ENCODE results near the gene ZCCHC24. TPM values are rescaled to one million over a fixed set of nuclear protein-coding genes. Genes with fewer than 3 reads are reported as not detected.

Gene ZCCHC24
- total and polyA plus RNA-seq, 2 donors (not counting 3 experiments of a cell fraction or from before 2014, with no cell fraction given): 5.2 to 8.4 TPM

GRCh38 chr10:79492256-79492655 is 46.8 kb upstream of the ZCCHC24 start:
- Histone ChIP-seq H3K36me3 (ENCODE audit: control insufficient read depth in 2 of 2, extremely low read depth in 1 of 2, insufficient read depth in 2 of 2, low read length in 2 of 2) (no peaks in the 10 kb centered on the region), H3K9me1 (replicated peaks; ENCODE audit: control insufficient read depth, extremely low read depth, insufficient read depth, low read length) (no peaks in the 10 kb centered on the region), H3K79me2 (ENCODE audit: control insufficient read depth, insufficient read depth, low read length) (no peaks in the 10 kb centered on the region), H3K4me1 (ENCODE audit: control insufficient read depth, extremely low read depth, insufficient read depth, low read length) (no peaks in the 10 kb centered on the region), H3K4me2 (ENCODE audit: insufficient read depth, low read length) (no peak overlapping the region), H3K9me3 (replicated peaks; ENCODE audit: control insufficient read depth, insufficient read depth, low read length) (no peaks in the 10 kb centered on the region), H3K4me3 (replicated peaks in 1 of 3; ENCODE audit: insufficient read depth in 1 of 3, low read depth in 1 of 3, low read length in 3 of 3) (no peak overlapping the region), H2AFZ (ENCODE audit: low read depth, low read length) (no peak overlapping the region), H3K9ac (replicated peaks; ENCODE audit: extremely low read depth, insufficient read depth, low read length) (no peak overlapping the region), H3K27me3 (ENCODE audit: control insufficient read depth in 2 of 2, insufficient read depth in 2 of 2, low read length in 2 of 2) (peaks cover 3 to 9% of the 10 kb centered on the region in 2 experiments), H4K20me1 (replicated peaks; ENCODE audit: control insufficient read depth, extremely low read depth, insufficient read depth, low read length) (no peaks in the 10 kb centered on the region), H3K27ac (ENCODE audit: insufficient read depth, low read depth, low read length) (no peak overlapping the region)
- BruUV-seq (replicated peaks): no TSS peak
- dilution Hi-C loops (cut with MboI; ENCODE audit: extremely low pct_ligation_motif_present, low sequenced_read_pairs): no loop called here
- TF ChIP-seq MAX (IDR thresholded peaks at IDR 0.05; ENCODE audit: insufficient read depth, insufficient read length) (no peak), CTCF (IDR thresholded peaks at IDR 0.05; ENCODE audit: extremely low read depth in 1 of 2, insufficient read depth in 1 of 2, low read depth in 1 of 2, low read length in 2 of 2) (no peak), MYC (IDR thresholded peaks at IDR 0.05; ENCODE audit: low read depth, low read length) (no peak), GATA2 (IDR thresholded peaks at IDR 0.05; ENCODE audit: insufficient read depth, insufficient read length, low read depth, low read length) (no peak), POLR2A (IDR thresholded peaks at IDR 0.05; ENCODE audit: low read depth, low read length) (no peak), POLR2AphosphoS5 (IDR thresholded peaks at IDR 0.05; ENCODE audit: insufficient read depth, low read depth, low read length) (no peak), JUN (IDR thresholded peaks at IDR 0.05; ENCODE audit: borderline replicate concordance, insufficient read depth, insufficient read length, low read depth) (no peak), EZH2 (IDR thresholded peaks at IDR 0.05; ENCODE audit: borderline replicate concordance, low read depth, low read length, severe bottlenecking) (no peak), FOS (IDR thresholded peaks at IDR 0.05; ENCODE audit: borderline replicate concordance, insufficient read depth, low read length) (no peak)
- CTCF ChIA-PET: interaction anchor here (10.8 kb wide), 1 partner anchor 119 kb away, joined by 252 read pairs; no protein-coding TSS in a partner anchor
- DNase-seq (ENCODE audit: low read depth, low spot score) (no peak), FAIRE-seq (no peak)
- intact Hi-C loops (cut with micrococcal nuclease): no loop called here
- POLR2A ChIA-PET: no interaction called here

All from endothelial cell of umbilical vein (primary cell).